Measurements from ENCODE around the gene PPP1R3A.

GRCh38 chr7:113832196-113832745, 86.5 kb downstream of the PPP1R3A start:
- TF ChIP-seq POLR2A (IDR thresholded peaks at IDR 0.05), result no peak
- TF ChIP-seq, protein P1, sequence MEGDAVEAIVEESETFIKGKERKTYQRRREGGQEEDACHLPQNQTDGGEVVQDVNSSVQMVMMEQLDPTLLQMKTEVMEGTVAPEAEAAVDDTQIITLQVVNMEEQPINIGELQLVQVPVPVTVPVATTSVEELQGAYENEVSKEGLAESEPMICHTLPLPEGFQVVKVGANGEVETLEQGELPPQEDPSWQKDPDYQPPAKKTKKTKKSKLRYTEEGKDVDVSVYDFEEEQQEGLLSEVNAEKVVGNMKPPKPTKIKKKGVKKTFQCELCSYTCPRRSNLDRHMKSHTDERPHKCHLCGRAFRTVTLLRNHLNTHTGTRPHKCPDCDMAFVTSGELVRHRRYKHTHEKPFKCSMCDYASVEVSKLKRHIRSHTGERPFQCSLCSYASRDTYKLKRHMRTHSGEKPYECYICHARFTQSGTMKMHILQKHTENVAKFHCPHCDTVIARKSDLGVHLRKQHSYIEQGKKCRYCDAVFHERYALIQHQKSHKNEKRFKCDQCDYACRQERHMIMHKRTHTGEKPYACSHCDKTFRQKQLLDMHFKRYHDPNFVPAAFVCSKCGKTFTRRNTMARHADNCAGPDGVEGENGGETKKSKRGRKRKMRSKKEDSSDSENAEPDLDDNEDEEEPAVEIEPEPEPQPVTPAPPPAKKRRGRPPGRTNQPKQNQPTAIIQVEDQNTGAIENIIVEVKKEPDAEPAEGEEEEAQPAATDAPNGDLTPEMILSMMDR (IDR thresholded peaks at IDR 0.05), result no peak

Data from lower leg skin (tissue), 3 donors.